Stimulated activated naive CD8-positive, alpha-beta T cell treated with anti-CD3 and anti-CD28 coated beads, Interleukin-15, Interleukin-2, amounts not matched to agents 100 U/mL and 50 U/mL, for 24 hours (primary cell): ENCODE data around the gene DOCK4.

Experiments
- ATAC-seq: fragments of 150-1000 bp; cut with Tn5 transposase; one replicate; pipeline ENCODE4 v1.10.0; 2021
- DNase-seq: peaks from one replicate; pipeline ENCODE4 v3.0.0; 2021

DOCK4 gene

DNA sequence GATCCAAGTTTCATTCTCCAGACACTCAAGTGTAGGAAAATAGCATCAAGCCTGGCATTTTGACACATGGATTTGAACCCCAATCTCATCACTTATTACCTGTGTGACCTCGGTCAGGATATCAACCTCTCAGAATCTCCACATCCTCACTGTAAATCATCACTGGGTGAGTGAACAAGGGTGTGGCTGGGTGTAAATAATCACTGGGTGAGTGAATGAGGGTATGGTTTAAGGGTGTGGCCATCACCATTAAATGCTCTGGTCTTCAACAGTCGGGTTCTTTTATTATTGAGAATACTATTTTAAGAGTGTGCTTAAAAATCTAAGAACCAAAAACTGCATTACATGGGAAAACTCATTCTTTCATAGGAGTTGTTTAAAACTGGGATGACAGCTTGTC, 200.1 kb downstream of the DOCK4 start:
- DNase-seq = no peak
- ATAC-seq = no peak

DNA sequence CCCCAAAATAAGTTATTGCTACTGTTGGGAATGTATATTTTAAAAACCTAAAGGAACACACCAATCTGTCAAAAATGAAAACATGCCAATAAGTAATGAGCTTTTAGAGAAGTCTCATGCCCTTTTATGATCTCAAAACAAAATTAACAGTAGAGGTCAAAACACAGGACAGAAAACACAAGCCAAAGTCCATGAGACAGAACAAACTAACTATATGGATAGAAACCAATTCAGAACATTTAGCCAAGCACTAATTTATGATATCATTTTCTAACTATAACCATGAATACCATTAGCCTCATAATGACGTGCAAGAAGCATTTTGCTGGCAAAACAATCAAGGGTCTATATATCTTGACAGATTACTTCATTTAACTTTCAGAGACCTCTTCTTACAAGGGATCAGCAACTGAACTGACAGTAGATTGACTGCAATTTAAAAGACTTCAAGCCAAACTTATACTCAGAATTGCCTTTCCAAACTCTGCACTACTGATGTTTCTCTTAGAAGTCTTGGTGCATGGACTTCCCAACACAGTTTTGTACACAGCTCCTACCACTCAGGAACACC, 200.9 kb downstream of the DOCK4 start:
- no peak for ATAC-seq

DNA sequence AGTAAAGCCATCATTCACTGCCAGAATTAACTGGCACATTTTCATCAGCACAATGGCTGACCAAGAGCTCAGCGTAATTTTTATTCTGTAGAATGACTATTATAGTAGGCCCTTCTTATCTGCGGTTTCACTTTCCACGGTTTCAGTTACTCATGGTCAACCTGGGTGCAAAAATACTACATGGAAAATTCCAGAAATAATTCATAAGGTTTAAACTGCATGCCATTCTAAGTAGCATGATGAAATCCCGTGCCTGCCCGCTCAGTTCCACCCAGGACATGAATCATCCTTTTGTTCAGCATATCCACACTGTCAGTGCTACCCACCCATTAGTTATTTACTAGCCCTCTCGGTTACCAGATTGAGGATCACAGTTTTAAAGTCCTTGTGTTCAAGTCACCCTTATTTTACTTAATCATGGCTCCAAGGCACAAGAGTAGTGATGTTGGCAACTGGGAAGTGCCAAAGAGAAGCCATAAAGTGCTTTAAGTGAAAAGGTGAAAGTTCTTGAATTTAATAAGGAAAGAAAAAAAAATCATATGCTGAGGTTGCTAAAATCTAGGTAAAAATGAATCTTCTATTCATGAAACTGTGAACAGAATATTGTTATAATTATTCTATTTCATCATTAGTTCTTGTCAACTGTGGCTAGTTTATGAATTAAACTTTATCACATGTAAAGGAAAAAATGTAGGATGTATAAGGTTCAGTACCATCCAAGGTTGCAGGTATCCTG, 204.9 kb downstream of the DOCK4 start:
- ATAC-seq = no peak
- no peak for DNase-seq

More for the DNA sequence above, 200.9 kb downstream of the DOCK4 start:
- DNase-seq = no peak

DNA sequence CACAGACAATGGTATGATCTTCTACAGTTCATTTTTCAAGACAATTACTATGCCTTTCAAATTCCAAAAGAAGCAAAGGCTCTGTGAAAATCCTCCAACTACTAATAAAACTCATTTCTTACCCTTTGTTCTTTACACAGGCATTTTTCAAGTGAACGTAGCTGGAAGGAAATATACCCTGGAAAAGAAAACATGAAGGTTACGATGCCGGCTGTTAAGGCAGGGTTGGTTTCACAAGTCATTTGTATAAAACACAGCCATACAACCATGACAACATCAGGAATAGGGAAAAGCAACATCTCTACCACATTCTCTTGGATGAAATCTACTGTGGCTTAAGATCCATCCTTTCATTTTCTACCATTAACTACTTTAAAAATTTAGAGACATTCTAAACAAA, 207.9 kb downstream of the DOCK4 start:
- ATAC-seq (no peak), DNase-seq (no peak)

DNA sequence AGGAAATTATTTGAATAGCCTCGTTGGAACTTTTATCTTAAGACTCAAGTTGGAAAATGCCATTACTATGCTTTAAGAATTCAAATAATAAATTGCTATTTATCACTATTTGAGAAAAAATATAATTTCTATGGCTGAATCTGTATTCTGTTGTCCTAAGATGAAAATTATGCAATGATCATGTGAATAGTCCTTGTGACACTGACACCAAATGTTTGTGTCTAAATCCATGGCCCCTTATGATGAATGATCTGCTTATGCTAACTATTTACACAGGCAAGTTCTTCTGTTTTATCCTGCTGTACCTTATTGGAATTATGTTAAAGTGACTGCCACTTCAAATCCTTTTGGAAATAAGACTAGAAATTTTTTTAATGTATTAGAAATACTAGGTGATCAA, 208.7 kb downstream of the DOCK4 start:
- DNase-seq = no peak
- ATAC-seq = no peak

DNA sequence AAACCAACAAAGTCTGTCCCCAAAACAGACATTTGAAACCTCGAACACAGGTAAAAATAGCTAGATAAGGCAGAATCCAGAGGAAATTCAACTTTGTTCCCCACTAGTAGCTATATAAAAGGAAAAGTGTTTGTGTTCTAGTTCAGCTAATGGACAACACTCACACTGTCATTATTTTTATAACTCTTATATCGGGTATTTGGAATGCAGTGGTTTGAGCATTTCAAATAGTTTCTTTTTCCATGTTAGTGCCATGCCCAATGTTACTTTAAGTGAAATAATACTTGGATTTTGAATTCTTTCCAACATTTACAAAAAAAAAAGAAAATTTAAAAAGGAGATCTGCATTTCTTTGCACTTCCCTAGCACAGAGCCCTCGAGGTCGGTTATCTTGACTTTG, 213.6 kb downstream of the DOCK4 start:
- ATAC-seq (no peak), DNase-seq (no peak)

DNA sequence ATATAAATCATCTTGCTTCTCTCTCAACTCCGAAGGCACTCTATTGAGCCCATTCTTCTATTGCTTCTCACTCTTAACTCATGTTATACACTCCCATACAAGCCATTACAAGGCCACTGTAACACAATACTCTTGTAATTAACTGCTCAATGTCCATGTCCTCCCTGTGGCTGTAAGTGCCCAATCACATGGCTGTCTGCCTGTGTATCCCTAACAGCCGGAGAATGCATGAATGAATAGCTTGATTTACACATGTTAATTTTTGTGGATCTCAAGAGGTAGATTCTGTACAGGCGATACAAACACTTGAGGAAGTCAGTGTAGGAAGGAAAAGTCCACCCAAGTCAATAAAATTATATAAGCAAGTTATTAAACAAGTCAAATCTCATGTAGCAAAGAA, 215.6 kb downstream of the DOCK4 start:
- no peak for ATAC-seq
- no peak for DNase-seq

DNA sequence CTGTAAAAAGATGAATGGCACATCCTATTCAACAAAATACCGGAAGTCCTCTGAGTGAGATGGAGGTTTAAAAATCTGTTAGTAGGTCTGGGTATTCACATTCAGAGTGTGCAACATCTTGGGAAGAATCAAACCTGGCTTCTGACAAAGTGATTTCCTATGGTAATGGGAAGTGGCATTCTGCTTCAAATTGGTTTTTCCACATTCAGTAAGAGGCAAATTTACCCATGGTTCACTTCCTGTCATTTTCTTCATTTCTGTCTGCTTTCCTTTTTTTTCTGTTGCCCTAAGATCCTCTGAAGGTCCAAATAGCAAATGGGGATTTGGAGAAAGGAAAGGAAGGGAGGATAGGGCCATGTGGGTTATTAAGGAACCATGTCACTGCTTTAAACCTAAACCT, 218.3 kb downstream of the DOCK4 start:
- ATAC-seq (no peak), DNase-seq (no peak)

DNA sequence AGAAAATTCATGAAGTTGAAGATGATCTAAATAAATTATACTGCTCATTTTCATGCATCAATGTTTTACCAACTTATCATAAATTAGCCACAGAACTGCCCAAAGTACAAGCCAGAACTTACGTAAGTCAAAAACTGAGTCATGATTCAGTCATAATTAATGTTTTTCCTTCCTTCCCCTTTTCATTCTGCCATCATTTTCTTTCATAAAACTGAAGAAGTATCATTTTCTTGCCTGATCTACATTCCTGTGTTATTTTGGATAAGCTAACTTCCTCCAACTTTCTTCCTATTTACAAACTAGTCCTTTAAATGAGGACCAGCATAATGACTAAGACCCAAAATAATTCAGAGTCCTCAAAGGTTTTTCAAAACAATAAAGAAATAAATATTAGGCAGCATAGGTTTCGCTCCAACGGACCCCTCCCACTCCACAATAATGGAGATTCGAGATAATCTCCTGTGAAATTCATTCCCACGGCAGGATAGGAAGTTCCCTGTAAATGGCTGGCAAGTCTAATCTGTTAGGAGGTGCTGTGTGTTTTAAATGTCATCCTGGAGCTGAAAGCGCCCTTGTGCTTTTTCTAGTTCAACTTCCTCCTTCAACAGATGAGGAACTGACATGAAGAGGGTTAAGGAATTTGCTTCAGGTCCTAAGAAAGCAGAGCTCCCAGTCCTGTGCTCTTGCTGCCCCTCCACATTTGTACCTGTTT, 218.9 kb downstream of the DOCK4 start:
- DNase-seq (no peak), ATAC-seq (no peak)

DNA sequence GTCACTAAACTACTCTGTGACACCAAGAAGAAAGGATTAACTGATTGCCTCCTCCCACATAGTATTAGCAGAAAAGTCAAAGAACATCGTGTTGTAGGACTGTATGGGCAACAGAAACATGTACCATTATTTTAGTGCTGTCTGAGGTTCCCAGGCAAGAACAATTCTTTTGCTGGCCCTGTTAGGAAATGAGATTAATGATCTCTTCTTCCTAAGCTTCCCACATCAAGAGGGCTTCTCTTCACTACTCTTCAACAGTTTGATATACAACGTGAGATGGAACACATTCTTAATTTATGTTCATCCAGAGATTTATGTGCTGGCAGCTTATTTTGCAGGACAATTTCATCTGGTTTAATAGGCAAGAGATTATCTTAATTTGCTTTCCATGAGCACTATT, 219.6 kb downstream of the DOCK4 start:
- DNase-seq (no peak), ATAC-seq (no peak)

DNA sequence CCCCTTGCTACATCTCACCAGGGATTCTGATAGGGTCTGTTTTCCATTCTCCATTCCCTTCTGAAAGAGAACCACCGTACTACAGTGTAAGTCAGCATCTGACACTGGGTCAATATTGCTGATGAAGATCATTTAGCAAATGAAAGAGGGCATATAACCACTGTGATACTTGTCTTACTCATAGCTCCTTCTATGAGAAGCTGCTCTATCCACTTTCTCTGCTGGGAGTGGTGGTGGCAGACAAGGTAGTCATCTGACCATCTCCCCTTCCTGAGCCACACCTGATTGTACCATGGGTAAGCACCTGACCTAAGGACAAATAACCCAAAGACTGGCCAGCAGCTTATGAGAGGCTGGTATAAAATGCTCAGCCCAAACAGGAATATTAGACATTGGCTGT, 220.4 kb downstream of the DOCK4 start:
- DNase-seq (no peak), ATAC-seq (no peak)

DNA sequence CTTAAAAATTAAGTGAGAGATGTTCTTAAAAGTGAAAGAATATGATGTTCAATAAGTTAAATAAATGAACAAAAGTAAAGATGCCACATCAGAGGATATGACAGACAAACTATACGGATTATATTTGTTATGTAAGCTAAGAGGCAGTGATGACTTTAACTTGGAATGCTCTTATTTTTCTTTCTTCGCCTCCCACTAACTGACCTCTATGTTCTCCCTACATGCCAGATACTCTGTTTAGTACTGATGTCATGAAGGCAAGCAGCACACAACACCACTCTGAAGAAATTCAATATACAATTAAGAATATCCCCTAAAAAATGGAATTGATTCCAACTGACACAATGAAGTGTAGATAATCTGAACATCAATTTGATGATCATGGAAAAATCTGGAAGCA, 223.4 kb downstream of the DOCK4 start:
- ATAC-seq (no peak), DNase-seq (no peak)

DNA sequence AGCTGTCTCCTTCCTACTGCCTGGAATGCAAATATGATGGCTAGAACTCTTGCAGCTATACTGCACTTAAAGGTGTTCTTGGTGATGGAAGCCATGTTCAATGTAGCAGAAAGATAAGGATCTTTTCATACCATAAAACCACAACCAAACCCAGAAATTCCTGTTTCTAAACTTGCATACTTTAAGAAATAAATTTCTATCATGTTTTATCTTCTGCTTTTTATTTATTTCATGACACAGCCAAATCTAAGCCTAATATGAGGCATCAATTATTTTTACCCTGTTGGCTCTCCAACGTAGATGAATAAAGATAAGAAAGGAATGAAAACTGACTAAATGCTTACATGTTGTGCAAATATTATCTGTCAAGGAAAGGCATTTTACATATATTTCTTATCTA, 224.1 kb downstream of the DOCK4 start:
- DNase-seq (no peak), ATAC-seq (no peak)

DNA sequence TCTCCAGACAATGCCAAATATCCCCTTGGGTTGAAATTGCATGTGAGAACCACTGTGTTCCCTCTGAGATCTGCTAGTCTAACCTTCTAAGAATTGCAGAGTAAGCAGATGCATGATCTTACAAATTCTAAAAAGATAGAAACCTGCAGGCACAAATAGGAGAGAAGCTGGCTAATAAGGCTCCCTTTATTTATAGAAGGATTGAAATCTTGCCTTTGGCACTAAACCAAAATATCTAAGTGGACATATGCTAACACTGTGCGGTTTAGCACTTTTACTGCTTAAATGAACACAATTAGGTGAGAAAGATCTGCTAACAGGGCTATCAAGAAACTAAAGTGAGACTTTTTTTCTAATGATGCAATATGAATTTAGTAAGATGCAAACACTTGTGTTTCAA, 225.5 kb downstream of the DOCK4 start:
- no peak for DNase-seq
- ATAC-seq = no peak

DNA sequence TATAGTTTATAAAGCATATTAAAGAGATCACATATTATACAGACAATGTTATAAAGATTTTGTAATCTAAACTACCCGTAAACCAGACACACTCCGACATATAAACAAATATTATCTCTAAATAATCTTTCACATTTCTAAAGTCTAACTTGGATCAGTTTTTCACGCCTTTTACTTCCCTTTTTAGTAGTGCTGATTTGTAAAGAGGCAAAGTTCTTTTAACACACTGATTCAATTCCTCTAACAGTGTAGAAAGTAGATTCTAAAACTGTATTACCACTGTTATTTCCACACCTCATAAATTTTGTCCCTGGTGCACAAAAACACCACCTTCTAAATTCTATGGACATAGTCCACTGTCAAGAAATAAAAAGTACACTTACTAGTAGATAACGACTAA, 230.9 kb downstream of the DOCK4 start:
- no peak for ATAC-seq
- no peak for DNase-seq

DNA sequence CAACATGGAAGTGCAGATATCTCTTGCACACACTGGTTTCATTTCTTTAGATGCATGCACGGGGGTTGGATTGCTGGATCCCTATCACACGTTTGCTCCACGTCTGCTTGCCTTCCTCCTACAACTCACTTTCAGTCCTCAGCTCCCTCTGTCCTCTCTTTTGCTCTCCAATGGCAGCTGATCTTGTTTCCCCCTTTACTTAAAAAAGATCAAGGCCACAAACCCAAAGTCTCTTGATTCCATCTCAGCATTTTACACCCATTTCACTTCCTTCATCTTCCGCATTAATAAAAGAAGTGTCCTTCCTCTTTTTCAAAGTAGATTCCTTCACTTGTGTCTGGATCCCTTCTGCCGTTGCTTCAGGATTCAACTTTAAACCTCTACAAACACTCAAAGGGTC, 245.2 kb downstream of the DOCK4 start:
- DNase-seq (no peak), ATAC-seq (no peak)

DNA sequence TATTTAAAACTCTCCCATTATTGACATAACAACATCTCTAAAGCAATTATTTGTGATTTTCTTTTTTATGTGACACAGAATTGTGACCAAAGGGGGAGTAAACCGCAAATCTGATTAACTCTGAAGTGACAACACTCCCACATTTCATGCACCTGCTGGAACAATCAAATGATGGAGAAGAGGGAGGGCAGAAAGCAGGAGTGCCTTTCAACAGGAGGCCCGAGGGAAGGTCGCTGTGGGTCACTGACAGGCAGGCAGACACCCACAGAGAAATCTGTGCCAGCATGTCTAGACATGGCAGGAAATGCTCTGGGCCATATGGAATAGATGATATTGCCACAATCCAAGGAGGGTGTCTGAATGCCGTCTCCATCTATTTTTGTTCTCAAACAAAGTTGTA, 247.3 kb downstream of the DOCK4 start:
- ATAC-seq (no peak), DNase-seq (no peak)

DNA sequence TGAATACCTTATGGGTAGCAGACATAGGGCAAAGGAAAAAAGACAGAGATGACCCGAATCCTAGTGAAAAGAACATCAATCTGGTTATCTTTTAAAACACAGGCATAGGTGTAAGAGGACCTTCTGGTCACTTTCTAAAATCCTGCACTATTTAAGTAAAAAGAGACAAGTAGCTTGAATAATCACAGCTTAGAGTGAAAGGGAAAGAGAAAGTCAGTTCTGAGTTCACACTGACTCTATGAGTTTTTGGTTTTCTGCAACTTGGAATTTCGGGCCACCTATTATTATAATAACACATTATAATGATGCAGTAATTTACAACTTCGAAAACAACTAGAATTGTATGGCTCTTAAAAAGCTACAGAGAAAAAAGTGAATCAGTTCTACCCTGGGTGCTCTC, 247.8 kb downstream of the DOCK4 start:
- ATAC-seq (no peak), DNase-seq (no peak)

DNA sequence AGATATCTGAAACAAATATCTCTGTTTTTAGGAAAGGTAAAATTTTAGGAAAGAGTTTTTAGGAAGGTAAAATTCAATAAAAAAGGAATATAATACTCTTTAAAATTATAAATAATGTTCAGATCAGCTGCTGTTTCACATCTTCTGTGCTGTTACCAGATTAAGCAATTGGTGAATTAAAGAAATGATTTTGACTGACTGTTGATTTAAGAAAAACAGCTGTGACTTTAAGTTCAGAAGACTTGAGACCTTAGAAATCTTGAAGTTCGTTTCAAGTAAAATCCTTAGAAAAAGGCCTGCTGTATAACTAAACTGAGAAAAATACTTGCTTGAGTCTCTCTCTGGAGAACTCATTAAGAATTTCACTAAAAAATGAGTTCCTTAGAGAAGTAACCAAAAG, 250.6 kb downstream of the DOCK4 start:
- no peak for DNase-seq
- ATAC-seq = no peak

DNA sequence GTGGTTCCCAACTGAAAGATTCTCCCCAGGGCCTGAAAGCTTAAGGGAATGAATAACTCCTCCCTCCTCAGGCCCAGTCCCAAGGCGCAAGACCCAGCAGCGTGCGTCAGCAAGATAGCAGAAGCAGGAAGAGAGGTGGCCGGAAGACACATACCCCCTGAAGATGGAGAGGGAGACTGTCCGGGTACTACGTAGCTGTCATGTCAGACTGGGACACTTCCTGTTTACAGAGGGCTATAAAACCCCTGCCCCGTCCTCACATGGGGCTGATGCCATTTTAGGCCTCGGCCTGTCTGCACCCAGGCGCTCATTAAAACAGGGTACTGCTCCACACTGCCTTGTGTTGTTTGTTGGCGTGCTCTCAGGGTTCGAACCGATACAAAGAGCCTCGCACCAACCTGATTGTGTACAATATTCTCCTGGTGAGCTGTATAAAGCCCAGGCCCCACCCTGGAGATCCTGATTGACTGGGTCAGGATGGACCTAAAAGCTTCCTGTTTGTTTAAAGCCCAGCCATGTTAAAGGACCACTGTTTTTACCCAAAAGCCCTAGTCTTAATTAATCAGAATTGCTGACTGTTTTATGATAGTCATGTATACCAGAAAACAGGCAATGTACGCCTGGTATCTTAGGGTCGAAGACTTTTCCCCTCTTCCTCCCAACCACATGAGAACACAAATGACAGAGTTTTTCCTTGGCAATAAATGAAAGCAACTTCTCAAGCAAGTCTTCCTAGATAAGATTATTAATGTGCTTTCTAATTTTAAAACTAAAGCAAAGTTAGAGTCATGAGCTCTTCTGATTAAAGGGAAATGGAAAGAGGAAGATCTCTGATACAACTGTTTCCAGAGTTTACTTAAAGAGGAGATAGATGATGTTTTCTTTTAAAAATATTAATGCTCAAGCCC, 251.5 kb downstream of the DOCK4 start:
- ATAC-seq (no peak), DNase-seq (no peak)

DNA sequence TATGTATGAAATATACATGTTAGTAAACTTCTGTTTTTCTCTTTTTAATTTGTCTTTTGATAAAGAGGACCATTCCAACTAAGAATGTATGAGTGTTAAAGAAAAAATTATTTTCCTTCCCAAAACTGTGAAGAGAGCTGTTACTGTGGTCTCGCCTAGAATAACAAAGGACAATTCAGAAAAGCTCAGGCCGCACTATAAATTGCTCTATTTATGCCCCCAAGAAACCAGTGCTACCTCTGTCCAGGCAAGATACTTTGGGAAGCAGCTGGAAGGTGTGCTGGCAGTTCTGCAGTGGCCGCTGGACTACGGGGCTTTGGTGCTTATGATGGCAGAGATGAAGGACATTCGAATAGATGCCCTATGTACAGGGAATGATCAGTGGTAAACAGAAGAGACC, 252.1 kb downstream of the DOCK4 start:
- DNase-seq (no peak), ATAC-seq (no peak)

DNA sequence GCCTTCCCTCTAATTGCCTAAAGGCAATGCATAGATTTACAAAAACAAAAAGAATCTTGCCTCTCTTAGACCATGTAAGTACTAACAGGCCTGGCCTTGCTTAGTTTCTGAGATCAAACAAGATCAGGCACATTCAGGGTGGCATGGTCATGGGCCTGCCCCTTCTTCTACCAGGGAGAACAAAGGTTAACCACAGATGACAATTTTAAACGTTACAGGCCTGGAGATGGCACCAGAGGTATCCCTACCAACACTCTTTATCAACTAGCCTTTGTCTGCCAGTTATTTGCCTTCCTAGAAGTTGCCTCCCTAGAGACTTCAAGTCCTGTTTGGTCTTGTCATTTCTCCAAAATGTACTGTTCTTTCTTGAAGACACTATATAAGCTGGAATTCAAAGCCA, 252.6 kb downstream of the DOCK4 start:
- ATAC-seq (peak; percentile 23), DNase-seq (no peak)

DNA sequence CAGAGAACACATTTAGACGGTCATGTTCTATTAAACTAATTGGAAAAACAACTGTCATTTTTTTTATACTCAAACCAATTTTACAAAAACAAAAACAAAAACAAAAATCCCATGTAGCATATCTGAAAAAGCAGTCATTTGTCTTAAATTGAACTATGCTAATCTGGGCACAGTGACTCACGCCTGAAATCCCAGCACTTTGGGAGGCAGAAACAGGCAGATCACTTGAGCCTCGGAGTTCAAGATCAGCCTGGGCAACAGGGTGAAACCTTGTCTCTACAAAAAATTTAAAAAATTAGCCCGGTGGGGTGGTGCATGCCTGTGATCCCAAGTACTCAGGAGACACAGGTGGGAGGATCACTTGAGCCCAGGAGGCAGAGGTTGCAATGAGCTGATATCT, 253.4 kb downstream of the DOCK4 start:
- DNase-seq (no peak), ATAC-seq (no peak)
